NCI-H2107 treated with DMSO at 0.1 percent for 48 hours (cell line): ENCODE measurements around the gene PKIB.
A peak's percentile ranks its signal among the peaks of the same experiment; 100 is the strongest.
"Not testable (repeated sequence)": the region's sequence is repeated elsewhere in the genome, so short reads cannot be mapped to it uniquely, and the experiment has no call there.

ENCODE experiments used
- DNase-seq: peaks from one replicate; lab custom pipeline; 2025; ENCODE audit not compliant: unreplicated experiment; lab: John Stamatoyannopoulos, UW

Gene PKIB, protein sequence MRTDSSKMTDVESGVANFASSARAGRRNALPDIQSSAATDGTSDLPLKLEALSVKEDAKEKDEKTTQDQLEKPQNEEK

DNA sequence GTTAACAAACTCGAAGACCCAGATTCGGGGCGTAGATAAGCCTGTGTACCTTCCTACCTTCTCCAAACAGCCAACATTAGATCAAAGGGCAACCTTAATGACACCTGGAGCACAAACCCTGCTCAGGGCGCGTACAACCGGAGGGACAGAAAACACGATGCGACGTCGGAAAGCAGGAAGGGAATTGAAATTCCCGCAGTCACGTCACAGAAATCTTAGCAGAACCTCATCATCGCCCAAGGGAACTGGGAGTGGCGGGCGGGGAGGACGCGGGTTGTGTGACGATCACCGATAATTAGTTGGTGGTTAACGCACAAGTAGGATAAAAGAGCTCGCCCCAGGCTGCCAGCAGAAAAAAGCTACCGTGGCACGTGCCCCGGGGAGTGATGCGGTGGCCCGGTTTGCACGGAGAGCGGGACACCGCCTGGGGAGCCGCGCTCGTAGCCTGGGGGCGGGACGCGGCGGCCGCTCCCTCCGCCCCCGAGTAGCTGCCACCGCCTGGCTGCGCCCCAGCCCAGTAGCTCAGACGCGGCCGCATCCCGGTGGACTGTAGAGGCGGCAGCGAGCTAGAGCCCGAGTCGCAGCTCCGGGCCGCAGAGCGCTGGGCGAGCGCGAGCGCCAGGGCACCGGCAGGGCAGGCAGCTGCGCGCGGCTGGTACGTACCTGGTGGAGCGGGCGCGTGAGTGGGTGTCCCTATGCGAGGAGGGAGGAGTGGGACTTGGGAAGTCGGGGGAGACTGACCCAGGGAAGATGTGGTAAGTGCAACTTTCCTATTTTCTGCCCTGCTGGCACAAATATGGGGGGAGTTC lies at the start of gene PKIB:
Gene PKIB (plus strand): TSS at position 525 of the 809 bp plus-strand sequence. CDS start 107,390 bp downstream, outside the sequence.
- DNase-seq = peak; percentile 67

DNA sequence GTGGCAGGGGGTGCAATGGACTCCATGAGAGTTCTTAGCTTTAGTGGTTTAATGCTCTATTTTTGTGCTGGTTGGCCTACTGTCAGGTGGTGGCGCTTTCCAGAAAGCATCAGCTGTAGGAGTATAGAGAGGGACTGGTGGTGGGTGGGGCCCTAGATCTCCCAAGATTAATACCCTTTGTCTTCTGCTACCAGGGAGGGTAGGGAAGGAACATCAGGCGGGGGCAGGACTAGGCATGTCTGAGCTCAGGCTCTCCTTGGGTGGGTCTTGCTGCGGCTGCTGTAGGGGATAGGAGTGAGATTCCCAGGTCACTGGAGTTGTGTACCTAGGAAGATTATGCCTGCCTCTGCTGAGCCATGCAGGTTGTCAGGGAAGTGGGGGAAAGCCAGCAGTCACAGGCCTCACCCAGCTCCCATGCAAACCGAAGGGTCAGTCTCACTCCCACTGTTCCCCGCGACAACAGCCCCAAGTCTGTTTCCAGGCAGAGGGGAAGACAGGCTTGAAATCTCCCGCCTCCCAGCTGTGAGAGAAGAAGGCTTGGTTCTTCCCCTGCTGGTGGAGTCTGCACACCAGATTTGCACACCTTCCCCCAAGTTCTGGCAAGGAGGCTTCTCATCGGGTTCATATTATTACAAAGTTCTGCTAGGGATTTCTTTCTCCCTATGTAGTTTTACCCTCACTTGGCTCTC lies 46.7 kb upstream of the PKIB start:
- no peak for DNase-seq

DNA sequence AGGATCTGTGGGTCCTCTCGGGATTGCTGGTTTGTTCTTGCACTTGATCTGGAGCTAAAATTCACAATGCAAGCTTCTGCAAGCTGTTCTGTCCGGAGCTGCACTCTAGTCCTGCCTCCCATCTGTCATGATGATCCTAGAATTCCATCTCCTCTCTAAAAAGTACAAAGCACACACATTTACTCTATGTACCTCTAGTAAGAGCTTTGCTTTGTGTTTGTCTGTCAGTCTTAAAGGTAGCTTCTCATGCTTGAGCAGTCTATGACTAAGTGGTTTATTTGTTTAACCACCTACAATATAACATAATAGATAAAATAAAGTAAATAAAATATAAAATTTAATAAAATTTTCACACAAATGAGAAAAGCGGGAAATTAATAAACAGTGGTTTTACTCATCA lies 46.0 kb upstream of the PKIB start:
- DNase-seq = no peak

DNA sequence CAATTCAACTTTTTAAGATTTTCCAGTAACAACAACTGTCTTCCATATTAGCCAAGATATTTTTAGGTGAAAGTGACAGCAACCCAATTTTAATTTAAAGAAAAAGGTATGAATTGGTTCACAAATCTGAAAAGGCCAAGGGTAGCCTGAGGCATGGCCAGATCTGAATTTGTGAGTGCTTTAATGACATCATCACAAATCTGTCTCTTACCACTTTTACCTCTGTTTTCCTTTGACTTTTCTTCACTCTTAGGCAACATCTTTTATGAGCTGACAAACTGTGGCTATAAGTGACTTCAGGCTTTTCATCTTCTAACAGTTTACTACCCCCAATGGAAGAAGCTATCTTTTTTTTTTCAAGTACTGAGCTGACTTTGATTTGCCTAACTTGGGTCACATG lies 44.5 kb upstream of the PKIB start:
- no peak for DNase-seq

DNA sequence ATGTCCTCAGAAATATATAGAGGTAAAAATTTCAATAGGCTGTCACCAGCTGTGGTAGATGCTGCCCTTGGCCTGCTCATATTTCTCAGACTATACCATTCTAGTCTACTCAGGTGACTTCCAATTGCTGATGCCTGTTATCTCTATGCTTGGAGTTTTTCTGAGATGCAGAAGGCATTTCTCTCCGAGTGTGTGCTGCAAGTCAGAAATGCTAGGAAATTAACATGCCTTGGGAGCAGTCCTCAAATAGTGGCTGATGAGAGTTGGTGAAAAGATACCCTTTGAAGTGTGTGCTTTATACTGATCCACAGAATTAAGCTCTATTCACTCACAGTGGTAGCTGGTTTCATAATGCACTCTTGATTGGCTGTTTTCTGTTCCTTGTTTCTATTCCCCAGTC lies 43.2 kb upstream of the PKIB start:
- peak; percentile 36 for DNase-seq

DNA sequence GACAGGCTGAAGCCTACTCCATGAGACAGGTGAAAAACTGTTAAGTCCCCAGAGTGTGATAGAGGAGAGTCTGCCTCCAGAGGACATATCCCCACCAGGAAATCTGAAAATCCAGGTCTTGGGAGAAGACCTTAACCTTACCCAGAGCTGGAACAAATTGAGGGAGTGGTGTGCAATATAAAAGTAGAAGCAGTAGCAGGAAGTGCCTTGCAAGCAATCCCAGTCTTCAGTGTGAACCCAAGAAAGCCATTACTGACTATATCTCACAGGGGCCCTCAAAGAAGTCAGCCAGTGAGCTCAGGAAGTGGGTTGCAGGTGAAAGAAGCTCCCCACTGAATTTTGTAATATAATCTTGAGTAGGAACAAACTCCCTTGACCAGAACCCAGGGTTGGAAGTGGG lies 41.9 kb upstream of the PKIB start:
- no peak for DNase-seq

DNA sequence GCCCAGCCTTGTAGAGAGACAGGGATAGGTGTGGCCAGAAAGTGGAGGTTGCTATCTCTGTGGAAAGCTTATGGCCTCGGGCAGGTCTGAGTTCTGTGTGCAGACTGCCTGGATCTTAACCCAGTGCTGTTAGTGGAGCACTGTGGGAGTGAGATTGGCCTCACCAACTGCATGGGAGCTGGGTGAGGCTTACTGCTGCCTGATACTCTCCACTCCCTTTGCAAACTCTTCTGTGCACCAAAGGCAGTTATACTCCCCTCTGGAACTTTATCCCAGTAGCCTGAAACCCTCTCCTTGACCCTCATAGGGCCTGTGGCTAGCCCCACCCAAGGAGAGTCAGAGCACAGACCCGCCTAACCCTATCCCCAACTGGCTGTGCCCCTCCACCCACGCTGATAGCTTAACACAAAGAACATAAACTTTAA lies 41.4 kb upstream of the PKIB start:
- DNase-seq = no peak

DNA sequence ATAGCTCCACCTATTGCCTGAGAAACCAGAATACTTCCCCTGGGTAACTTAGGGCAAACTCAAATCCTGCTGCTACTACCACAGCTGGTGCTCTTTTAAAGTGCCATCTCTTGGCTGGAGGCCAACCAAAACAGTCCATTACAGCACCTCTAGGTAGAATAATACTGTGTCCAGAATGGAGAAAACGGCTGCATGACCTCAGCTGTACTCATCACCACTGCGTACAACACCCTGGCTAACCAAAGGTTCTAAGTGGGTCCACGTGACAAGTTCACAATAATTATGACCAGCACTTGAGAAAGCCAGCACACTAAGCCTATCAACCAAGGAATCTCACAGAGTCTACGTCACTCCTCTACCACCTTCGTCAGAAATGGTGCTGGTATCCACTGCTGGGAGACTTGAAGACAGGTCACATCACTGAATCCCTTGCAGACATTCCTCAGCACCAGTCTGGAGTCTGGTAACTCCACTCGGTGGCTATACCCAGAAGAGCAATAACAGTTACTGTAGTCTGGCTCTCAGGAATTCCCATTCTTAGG lies 40.9 kb upstream of the PKIB start:
- DNase-seq = no peak

DNA sequence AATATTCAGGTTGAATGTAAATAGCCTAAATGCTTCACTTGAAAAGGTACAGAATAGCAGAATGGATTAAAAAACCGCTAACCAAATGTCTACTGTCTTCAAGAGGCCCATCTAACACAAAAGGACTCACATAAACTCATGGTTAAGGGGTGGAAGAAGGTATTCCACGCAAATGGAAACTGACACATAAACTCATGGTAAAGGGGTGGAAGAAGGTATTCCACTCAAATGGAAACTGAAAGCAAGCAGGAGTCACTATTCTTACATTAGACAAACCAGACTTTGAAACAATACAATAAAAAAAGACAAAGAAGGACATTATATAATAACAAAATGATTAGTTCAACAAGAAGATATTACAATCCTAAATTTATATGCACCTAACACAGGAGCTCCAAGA lies 38.3 kb upstream of the PKIB start:
- DNase-seq = no peak

DNA sequence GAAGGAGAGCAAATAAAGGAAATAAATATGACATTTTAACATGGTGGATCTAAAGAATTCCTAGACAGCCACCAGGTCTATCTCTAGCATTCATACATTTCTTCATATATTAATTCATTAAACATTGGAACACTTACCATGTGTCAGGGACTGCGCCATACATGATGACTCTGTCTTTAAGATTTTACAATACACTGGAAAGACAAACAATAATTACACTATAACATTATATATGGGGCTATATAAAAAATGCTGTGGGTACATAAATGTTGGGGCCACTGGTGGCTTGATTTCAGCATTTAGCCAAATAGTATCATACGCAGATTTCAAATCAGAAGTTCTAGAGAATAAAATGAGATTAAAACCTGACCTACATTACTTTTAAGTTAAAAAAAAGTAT lies 33.3 kb upstream of the PKIB start:
- no peak for DNase-seq

DNA sequence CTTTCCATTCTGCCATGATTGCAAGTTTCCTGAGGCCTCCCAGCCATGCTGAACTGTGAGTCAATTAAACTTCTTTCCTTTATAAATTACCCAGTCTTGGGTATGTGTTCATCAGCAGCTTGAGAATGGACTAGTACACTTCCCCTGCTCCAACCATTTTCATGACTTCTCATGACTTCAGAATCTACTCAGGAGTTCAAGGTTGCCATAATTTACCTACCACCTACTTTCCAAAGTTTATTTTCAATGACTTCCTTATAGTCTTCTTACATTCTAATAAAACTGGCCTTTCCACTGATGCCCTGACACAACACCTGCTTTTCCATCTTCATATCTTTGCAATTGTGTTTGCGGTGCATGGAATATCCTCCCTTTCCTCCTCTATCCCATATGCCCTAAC lies 31.2 kb upstream of the PKIB start:
- DNase-seq = no peak

DNA sequence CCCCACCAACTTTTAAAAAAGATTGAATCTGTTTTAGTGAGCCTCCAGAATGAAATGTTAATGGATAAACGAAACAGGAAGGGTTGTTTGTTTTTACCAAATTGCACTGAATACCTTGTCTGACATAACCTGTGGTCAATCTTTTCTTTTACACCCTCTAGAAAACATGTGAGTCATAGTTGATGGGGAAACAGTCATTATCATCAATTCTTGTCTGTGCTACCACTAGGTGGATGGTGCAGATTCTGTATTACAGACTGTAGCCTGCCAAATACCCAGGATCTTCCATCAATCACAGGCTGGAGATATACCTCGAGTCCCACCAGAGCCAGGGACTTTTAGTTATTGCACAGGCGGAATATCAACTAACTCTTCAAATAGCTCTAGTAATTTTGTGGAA lies 29.5 kb upstream of the PKIB start:
- no peak for DNase-seq

DNA sequence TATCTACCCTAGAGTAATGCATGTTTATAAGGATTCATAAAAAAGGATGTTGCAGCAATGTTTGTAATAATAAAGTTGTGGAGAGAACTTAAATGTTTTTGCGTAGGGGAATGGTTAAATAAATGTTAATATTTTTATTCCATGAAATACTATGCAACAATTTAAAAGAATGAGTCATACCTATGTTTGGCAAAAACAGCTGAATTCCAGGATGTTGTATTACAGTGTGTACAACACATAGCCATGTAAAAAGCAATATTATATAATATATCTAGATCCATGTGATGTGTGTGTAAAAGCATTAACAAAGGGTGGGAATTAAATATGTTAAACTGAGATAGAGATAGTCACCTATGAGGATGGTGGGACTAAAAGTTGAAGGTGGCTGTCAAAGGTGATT lies 21.1 kb upstream of the PKIB start:
- no peak for DNase-seq

DNA sequence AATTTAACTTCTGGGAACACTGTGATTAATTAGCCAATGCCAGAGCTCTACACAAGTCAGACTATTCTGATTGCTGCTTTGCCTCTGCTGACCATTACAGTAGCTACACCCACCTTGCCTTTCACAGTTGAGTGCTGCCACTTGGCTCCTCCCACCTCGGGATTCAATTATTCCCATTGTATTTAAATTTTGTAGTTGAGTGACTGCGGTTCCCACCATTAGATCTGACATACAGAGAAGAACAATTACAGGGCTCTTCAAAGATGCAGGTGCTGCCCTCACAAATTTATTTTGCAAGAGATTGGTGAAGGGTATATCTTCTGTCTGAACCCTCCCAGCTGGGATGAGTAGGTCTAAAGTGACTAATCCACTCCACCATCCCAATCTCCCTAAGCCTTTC lies 11.9 kb upstream of the PKIB start:
- not testable (repeated sequence) for DNase-seq

DNA sequence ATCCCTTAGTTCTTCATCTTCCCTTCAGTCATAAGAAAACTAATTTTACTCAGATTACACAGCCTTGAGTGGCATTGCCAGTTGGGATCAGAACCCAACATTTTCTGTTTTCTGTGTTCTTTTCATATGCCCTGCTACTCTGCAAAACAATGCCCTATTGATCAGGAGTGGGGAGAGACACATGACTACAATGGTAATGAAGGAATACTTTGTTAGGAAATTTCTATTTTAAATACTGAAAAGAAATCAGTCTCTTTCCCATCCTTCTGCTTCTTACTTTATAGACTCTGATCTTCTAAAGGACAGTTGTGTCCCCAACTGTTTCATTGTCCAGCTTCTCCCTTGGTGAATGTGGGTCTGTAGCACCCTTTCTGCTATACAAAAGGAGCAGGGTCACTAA lies 5.5 kb upstream of the PKIB start:
- DNase-seq = no peak

DNA sequence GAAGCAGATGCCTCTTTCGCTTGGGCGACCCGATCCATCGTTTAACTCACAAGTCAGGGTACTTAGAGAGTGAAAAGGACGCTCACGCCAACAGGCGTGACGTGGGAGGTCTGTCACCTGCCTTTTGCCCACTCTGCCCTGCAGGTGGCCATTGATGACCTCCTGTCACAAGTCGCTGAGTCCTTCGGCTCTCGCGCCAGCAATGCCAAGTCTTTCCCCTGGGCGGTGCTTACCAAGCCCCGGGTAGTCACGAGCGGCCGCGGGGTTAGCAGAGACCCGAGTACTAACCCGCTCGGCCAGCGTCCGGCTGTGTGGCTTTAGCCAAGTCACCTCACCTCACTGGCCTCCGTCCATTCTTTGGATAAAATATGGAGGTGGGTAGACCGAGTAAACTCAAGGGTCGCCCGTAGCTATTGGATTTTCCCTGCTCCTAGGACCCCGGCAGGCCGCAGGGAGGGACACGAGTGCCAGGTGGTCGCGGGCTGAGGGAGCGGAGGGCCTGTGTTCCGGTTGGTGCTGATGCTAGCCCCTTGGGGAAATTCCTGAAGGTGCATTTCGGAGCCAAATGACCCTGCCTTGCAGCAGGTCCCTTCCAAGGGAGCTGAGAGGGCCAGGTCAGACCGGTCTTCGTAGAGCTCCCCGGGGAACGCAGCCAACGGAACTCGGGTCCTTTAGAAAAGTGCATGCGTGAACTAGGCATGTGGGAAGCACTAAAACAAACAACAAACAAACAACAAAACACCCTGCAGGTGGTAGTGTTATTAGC lies 668 bp downstream of the PKIB start:
- DNase-seq = no peak

DNA sequence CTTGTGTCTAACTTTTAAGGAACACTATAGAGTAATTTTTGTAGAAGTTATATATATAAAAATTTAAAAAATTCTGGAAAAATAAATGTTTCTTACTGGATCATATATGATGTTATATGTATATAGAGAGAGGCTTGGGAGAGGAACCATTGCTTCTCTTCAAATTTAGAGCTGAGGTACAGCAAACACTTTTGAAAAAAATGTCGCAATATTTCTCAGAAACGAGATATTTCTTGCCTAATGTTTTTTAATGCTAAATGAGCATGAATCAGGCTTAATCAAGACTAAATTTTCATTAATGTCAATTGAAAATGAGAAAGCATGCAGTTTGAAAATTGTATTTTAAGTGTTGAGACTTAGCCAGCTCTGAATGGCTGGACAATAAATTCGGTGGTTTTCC lies 2.6 kb downstream of the PKIB start:
- DNase-seq = no peak

DNA sequence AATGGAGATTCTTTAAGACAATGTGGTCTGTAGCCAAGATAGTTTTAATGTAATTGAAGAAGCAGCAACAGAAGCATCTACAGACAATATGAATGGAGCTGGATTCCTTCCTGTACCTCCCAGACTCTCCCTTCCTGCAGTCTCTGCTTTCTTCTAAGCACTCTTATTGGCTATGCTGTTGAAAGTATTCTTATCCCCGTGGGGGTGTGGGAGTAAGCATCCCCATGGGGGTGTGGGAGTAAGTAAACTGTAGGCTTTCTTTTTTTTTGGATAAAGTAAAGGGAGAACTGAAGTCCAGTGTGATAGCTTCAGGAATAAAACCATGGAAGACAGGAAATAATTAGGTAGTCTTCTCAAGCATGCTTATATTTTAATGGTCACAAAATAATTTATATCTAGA lies 4.1 kb downstream of the PKIB start:
- no peak for DNase-seq

DNA sequence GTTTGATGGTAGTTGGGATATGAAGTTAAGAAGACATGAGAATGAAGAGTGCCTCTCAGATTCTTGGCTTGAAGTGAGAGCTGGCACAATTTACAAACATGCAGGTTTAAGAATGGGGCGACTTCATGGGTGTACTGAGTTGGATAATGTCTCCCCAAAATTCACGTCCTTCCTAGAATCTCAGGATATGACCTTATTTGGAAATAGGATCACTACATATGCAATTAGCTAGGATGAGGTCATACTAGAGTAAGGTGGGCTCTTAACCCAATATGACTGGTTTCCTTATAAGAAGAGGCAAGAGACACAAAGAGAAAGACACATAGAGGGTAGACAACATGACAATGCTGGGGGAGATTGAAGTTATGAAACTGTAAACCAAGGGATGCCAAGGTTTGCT lies 5.2 kb downstream of the PKIB start:
- DNase-seq = no peak

DNA sequence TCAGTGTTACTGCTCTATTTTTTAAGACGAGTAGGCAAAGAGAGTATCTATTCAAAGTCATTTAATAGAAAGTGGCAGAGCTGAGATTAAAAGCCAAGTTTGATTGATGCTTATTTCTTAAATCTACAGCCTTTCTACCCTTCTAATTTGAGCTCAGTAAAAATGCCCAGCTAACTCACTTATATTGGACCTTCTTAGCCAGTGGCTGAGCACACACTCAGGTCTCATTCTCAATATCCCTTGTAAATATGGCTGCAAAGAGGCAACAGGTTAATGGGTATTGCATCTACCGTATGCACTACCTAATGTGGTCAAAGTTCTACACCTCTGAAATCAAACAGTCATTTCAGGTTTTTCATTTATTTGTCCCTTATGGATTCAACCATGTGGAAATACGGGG lies 6.7 kb downstream of the PKIB start:
- DNase-seq = no peak

DNA sequence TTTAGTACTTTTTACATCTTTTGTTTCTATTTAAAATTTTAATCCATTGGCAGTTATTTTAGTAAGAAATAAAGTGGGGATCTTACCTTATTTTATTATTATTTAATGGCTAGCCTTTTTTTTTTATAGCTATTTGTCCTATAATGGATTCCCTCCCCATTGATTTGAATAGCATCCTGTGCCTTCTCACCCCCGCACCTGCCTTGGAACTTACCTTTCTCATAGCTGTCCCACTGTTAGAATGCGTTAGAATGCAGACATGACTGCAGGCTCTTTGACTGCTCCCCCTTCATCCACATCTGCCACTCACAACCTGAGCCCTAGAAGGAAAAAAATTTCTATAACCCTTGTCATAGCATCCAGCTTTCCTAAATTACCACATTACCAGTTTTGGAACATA lies 9.1 kb downstream of the PKIB start:
- no peak for DNase-seq
